CD4-positive, alpha-beta T cell treated with Interleukin-10 for 1 hour (primary cell): ENCODE data around the gene BANF2.
"Not testable (repeated sequence)": the region's sequence is repeated elsewhere in the genome, so short reads cannot be mapped to it uniquely, and the experiment has no call there.

Experiments
- DNase-seq: peaks from one replicate; pipeline ENCODE4 v3.0.0-alpha.2; 2020

The BANF2 gene

GRCh38 chr20:17683218-17684076 lies 16.3 kb upstream of the BANF2 start:
- no peak for DNase-seq

GRCh38 chr20:17684077-17684888 lies 15.5 kb upstream of the BANF2 start:
- no peak for DNase-seq

- no peak for DNase-seq
Observed at GRCh38 chr20:17685168-17685567, 14.6 kb upstream of the BANF2 start.

- no peak for DNase-seq
Observed at GRCh38 chr20:17687800-17688199, 12.0 kb upstream of the BANF2 start.

GRCh38 chr20:17688965-17689364 lies 10.8 kb upstream of the BANF2 start:
- DNase-seq = no peak

- no peak for DNase-seq
Observed at GRCh38 chr20:17690144-17690543, 9.6 kb upstream of the BANF2 start.

GRCh38 chr20:17691758-17692157 lies 8.0 kb upstream of the BANF2 start:
- no peak for DNase-seq

- DNase-seq = no peak
Observed at GRCh38 chr20:17693444-17694001, 6.2 kb upstream of the BANF2 start.

GRCh38 chr20:17694767-17695166 lies 5.0 kb upstream of the BANF2 start:
- DNase-seq = no peak

- DNase-seq = no peak
Observed at GRCh38 chr20:17696287-17696686, 3.5 kb upstream of the BANF2 start.

- DNase-seq = no peak
Observed at GRCh38 chr20:17697171-17697570, 2.6 kb upstream of the BANF2 start.

GRCh38 chr20:17698384-17698783 lies 1.4 kb upstream of the BANF2 start:
- no peak for DNase-seq

- DNase-seq = no peak
Observed at GRCh38 chr20:17700637-17701036, 871 bp downstream of the BANF2 start.

- no peak for DNase-seq
Observed at GRCh38 chr20:17701826-17702225, 2.1 kb downstream of the BANF2 start.

GRCh38 chr20:17704589-17705317 lies 5.0 kb downstream of the BANF2 start:
- no peak for DNase-seq

GRCh38 chr20:17705916-17706315 lies 6.2 kb downstream of the BANF2 start:
- DNase-seq = no peak

- DNase-seq = no peak
Observed at GRCh38 chr20:17706632-17707031, 6.9 kb downstream of the BANF2 start.

GRCh38 chr20:17707951-17708350 lies 8.2 kb downstream of the BANF2 start:
- not testable (repeated sequence) for DNase-seq

- no peak for DNase-seq
Observed at GRCh38 chr20:17708675-17709360, 9.1 kb downstream of the BANF2 start.

GRCh38 chr20:17709361-17710293 lies 9.9 kb downstream of the BANF2 start:
- DNase-seq = no peak
